Neural progenitor cell (in vitro differentiated cells): Measurements from ENCODE around the gene KAT8.

Source experiments
- EZH2 ChIP-seq: fragments of 200-600 bp; sonication (generic); IDR thresholded peaks from 2 replicates; pipeline ENCODE4 v1.6.1; 2017; ENCODE audit warnings: antibody characterized with exemption, mild to moderate bottlenecking, moderate library complexity
- TF ChIP-seq, protein P1 (sequence below): fragments of 200-600 bp; sonication (generic); IDR thresholded peaks from 2 replicates; pipeline ENCODE4 v1.5.1; 2017; ENCODE audit warnings: antibody characterized with exemption, mild to moderate bottlenecking

DNA sequence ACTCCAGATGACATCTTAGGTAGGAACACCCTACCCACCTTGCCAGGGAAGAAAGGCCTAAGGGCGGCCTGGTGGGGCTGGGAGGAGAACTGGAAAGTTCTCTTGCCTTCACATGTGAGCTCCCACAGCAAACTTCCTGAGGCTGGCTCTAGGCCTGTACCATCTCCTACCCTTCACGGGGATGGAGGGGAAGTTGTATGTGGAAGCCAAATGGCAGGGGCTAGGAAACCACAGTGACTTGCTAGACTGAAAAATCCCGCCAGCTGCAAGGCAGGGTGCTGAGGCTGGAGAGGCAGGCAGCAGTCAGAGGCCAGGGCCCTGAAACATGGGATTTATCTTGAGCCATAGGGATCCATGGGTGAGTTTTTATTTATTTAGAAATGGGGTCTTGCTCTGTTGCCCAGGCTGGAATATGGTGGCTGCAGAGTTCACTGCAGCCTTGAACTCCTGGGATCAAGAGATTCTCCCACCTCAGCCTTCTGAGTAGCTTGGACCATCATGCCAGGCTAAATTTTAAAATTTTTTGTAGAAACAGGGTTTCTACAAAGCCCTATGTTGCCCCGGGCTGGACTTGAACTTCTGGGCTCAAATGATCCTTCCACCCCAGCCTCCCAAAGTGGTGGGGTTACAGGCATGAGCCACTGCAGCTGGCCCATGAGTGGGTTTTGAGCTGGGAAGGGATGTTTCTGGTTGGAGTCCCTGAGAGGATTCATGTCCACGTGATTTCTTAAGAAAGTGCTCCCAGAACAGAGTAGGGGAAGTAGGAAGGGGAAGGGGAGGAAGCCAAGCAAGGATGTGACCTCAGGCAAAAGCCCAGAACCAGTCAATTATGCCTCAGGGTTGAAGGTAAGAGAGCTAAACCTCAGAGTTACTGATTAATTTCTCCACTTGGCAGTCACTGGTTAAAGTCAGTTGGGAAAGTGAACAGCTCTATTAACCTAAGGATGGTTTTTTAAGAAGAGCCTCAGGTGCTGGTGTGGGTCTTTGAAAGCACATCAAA, 4.0 kb upstream of the KAT8 start:
- TF ChIP-seq, protein P1, sequence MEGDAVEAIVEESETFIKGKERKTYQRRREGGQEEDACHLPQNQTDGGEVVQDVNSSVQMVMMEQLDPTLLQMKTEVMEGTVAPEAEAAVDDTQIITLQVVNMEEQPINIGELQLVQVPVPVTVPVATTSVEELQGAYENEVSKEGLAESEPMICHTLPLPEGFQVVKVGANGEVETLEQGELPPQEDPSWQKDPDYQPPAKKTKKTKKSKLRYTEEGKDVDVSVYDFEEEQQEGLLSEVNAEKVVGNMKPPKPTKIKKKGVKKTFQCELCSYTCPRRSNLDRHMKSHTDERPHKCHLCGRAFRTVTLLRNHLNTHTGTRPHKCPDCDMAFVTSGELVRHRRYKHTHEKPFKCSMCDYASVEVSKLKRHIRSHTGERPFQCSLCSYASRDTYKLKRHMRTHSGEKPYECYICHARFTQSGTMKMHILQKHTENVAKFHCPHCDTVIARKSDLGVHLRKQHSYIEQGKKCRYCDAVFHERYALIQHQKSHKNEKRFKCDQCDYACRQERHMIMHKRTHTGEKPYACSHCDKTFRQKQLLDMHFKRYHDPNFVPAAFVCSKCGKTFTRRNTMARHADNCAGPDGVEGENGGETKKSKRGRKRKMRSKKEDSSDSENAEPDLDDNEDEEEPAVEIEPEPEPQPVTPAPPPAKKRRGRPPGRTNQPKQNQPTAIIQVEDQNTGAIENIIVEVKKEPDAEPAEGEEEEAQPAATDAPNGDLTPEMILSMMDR = no peak
- no peak for TF ChIP-seq EZH2
